Renal cortical epithelial cell (primary cell): ENCODE data around the gene NEUROG1. TPM values are rescaled to one million over a fixed set of nuclear protein-coding genes. Genes with fewer than 3 reads are reported as not detected.
"Not testable (repeated sequence)": the region's sequence is repeated elsewhere in the genome, so short reads cannot be mapped to it uniquely, and the experiment has no call there.

Experiments used
- DNase-seq: peaks from one replicate; pipeline ENCODE4 v3.0.0-alpha.2; 2011; ENCODE audit warnings: low read depth
- total RNA-seq: library from RNA; depleted of rRNA; stranded (reverse); fragments of >200 nt; gene quantifications from 2 replicates; pipeline ENCODE4 v1.2.3, GENCODE V29; 2014

The NEUROG1 gene
- total RNA-seq, 1 donor from 2014 or later, result not detected

- DNase-seq, result no peak
Observed at GRCh38 chr5:135537271-135537670, 1.5 kb upstream of the NEUROG1 start.

- DNase-seq, result no peak
Observed at GRCh38 chr5:135535420-135535819, 344 bp downstream of the NEUROG1 start.

- no peak for DNase-seq
Observed at GRCh38 chr5:135534609-135535419, 950 bp downstream of the NEUROG1 start.

- no peak for DNase-seq
Observed at GRCh38 chr5:135533794-135534193, 2.0 kb downstream of the NEUROG1 start.

GRCh38 chr5:135533334-135533733 is 2.4 kb downstream of the NEUROG1 start:
- DNase-seq, result no peak

- DNase-seq, result not testable (repeated sequence)
Observed at GRCh38 chr5:135529576-135529975, 6.2 kb downstream of the NEUROG1 start.

GRCh38 chr5:135526924-135527323 is 8.8 kb downstream of the NEUROG1 start:
- DNase-seq, result no peak

GRCh38 chr5:135521964-135522363 is 13.8 kb downstream of the NEUROG1 start:
- no peak for DNase-seq

GRCh38 chr5:135517631-135518030 is 18.1 kb downstream of the NEUROG1 start:
- DNase-seq, result no peak

GRCh38 chr5:135514116-135514515 is 21.6 kb downstream of the NEUROG1 start:
- DNase-seq, result no peak

GRCh38 chr5:135511761-135512575 is 23.8 kb downstream of the NEUROG1 start:
- DNase-seq, result no peak

- no peak for DNase-seq
Observed at GRCh38 chr5:135509995-135510394, 25.8 kb downstream of the NEUROG1 start.

- no peak for DNase-seq
Observed at GRCh38 chr5:135508496-135509005, 27.2 kb downstream of the NEUROG1 start.

- no peak for DNase-seq
Observed at GRCh38 chr5:135505973-135506372, 29.8 kb downstream of the NEUROG1 start.

GRCh38 chr5:135504376-135504775 is 31.4 kb downstream of the NEUROG1 start:
- DNase-seq, result no peak

GRCh38 chr5:135503871-135504270 is 31.9 kb downstream of the NEUROG1 start:
- no peak for DNase-seq

- DNase-seq, result no peak
Observed at GRCh38 chr5:135502836-135503520, 32.8 kb downstream of the NEUROG1 start.

GRCh38 chr5:135501965-135502364 is 33.8 kb downstream of the NEUROG1 start:
- DNase-seq, result no peak

- DNase-seq, result no peak
Observed at GRCh38 chr5:135498637-135498995, 37.1 kb downstream of the NEUROG1 start.

- DNase-seq, result no peak
Observed at GRCh38 chr5:135497971-135498636, 37.7 kb downstream of the NEUROG1 start.

- DNase-seq, result not testable (repeated sequence)
Observed at GRCh38 chr5:135495531-135495930, 40.2 kb downstream of the NEUROG1 start.

GRCh38 chr5:135494196-135494595 is 41.6 kb downstream of the NEUROG1 start:
- DNase-seq, result no peak
